IPS-18c (cell line): ENCODE data around the gene FCER2.
A peak's percentile ranks its signal among the peaks of the same experiment; 100 is the strongest.

Experiments used
- H3K4me3 ChIP-seq: 2 replicates; pipeline ENCODE4 v1.7.0; 2013; ENCODE audit warnings: low read depth, mild to moderate bottlenecking, low read length, moderate library complexity; ENCODE audit not compliant: insufficient read depth
- H3K9me3 ChIP-seq: one replicate; pipeline ENCODE4 v1.6.1; 2013; ENCODE audit warnings: mild to moderate bottlenecking, low read length, moderate library complexity; ENCODE audit not compliant: control insufficient read depth, insufficient read depth

FCER2 gene

GRCh38 chr19:7689165-7689564, 12.8 kb downstream of the FCER2 start:
- no peaks in the 10 kb centered on the region for H3K9me3 ChIP-seq
- H3K4me3 ChIP-seq = no peak overlapping the region

- Histone ChIP-seq H3K9me3 (no peaks in the 10 kb centered on the region), H3K4me3 (no peak overlapping the region)
These were observed 14.8 kb downstream of the FCER2 start for GRCh38 chr19:7687177-7687576.

- no peak overlapping the region for H3K4me3 ChIP-seq
- H3K9me3 ChIP-seq = no peaks in the 10 kb centered on the region
These were observed 16.1 kb downstream of the FCER2 start for GRCh38 chr19:7685546-7686445.

GRCh38 chr19:7682175-7682855, 19.6 kb downstream of the FCER2 start:
- Histone ChIP-seq H3K9me3 (no peaks in the 10 kb centered on the region), H3K4me3 (peak overlapping the region; percentile 34; the same call in 1 of the 2 replicates)

- Histone ChIP-seq H3K9me3 (no peaks in the 10 kb centered on the region), H3K4me3 (peak overlapping the region; percentile 91)
These were observed 20.4 kb downstream of the FCER2 start for GRCh38 chr19:7681340-7682174.

GRCh38 chr19:7680606-7681339, 21.2 kb downstream of the FCER2 start, which contains the start of gene TRAPPC5:
Gene TRAPPC5 (plus strand): TSS chr19:7680833. CDS start chr19:7682254, 1,421 bp downstream.
- Histone ChIP-seq H3K4me3 (peak within 1 kb of the TSS; percentile 91), H3K9me3 (no peaks in the 10 kb centered on the region)

GRCh38 chr19:7679771-7680605, 21.9 kb downstream of the FCER2 start:
- Histone ChIP-seq H3K4me3 (no peak overlapping the region; the same call in 1 of the 2 replicates), H3K9me3 (no peaks in the 10 kb centered on the region)

GRCh38 chr19:7678971-7679751, 22.8 kb downstream of the FCER2 start:
- no peaks in the 10 kb centered on the region for H3K9me3 ChIP-seq
- no peak overlapping the region for H3K4me3 ChIP-seq

GRCh38 chr19:7677669-7678311, 24.1 kb downstream of the FCER2 start:
- H3K9me3 ChIP-seq = no peaks in the 10 kb centered on the region
- H3K4me3 ChIP-seq = no peak overlapping the region

- no peaks in the 10 kb centered on the region for H3K9me3 ChIP-seq
- no peak within 1 kb of the TSS for H3K4me3 ChIP-seq
These were observed 25.1 kb downstream of the FCER2 start, which contains the start of gene MCEMP1 for GRCh38 chr19:7676854-7677253. Gene MCEMP1 (plus strand): TSS chr19:7677090. CDS start chr19:7677121, 31 bp downstream.

- Histone ChIP-seq H3K9me3 (no peaks in the 10 kb centered on the region), H3K4me3 (no peak overlapping the region)
These were observed 25.6 kb downstream of the FCER2 start for GRCh38 chr19:7676376-7676775.

- Histone ChIP-seq H3K9me3 (no peaks in the 10 kb centered on the region), H3K4me3 (peak overlapping the region; percentile 17; the same call in 1 of the 2 replicates)
These were observed 27.6 kb downstream of the FCER2 start for GRCh38 chr19:7674010-7675005.

- Histone ChIP-seq H3K9me3 (no peaks in the 10 kb centered on the region), H3K4me3 (no peak overlapping the region)
These were observed 29.4 kb downstream of the FCER2 start for GRCh38 chr19:7672522-7672921.

GRCh38 chr19:7670790-7671189, 31.1 kb downstream of the FCER2 start:
- H3K9me3 ChIP-seq = no peaks in the 10 kb centered on the region
- H3K4me3 ChIP-seq = peak overlapping the region; percentile 71
